Aorta (tissue), 5 donors: ENCODE data around the gene LAMB3. TPM values are rescaled to one million over a fixed set of nuclear protein-coding genes. Genes with fewer than 3 reads are reported as not detected.

Experiments used
- ATAC-seq: fragments of 200-7000 bp; cut with Tn5 transposase; one replicate; pipeline ENCODE4 v1.9.1; 2022; ENCODE audit warnings: moderate library complexity; ENCODE audit not compliant: low FRiP score
- DNase-seq, 2 donors: peaks; one replicate each; pipeline ENCODE4 v3.0.0-alpha.2; 2020
- H3K27ac ChIP-seq, 2 donors: one replicate each; pipeline ENCODE4 v1.5.1; 2013; ENCODE audit warnings: low read length in 2 of 2, mild to moderate bottlenecking in 2 of 2, moderate library complexity in 2 of 2, control low read depth in 1 of 2, inconsistent platforms in 1 of 2, low read depth in 1 of 2
- H3K27me3 ChIP-seq, 2 donors: one replicate each; pipeline ENCODE4 v1.6.1; 2013; ENCODE audit warnings: control low read depth in 1 of 2, low read length in 1 of 2, mild to moderate bottlenecking in 1 of 2, moderate library complexity in 1 of 2; ENCODE audit not compliant: insufficient read depth in 2 of 2, control insufficient read depth in 1 of 2
- H3K36me3 ChIP-seq, 2 donors: one replicate each; pipeline ENCODE4 v1.6.1; 2013; ENCODE audit warnings: control low read depth in 1 of 2, low read length in 1 of 2, mild to moderate bottlenecking in 1 of 2; ENCODE audit not compliant: insufficient read depth in 2 of 2, control insufficient read depth in 1 of 2
- H3K4me1 ChIP-seq, 2 donors: one replicate each; pipeline ENCODE4 v1.6.1; 2013; ENCODE audit warnings: low read length in 2 of 2, control low read depth in 1 of 2, mild to moderate bottlenecking in 1 of 2, moderate library complexity in 1 of 2; ENCODE audit not compliant: insufficient read depth in 2 of 2, control insufficient read depth in 1 of 2
- H3K4me3 ChIP-seq, 2 donors: one replicate each; pipeline ENCODE4 v1.5.1; 2013; ENCODE audit warnings: low read length in 2 of 2, control low read depth in 1 of 2, mild to moderate bottlenecking in 1 of 2
- H3K9me3 ChIP-seq: one replicate; pipeline ENCODE4 v1.6.1; 2013; ENCODE audit warnings: mild to moderate bottlenecking, low read length; ENCODE audit not compliant: control insufficient read depth
- WGBS, 2 donors: extraction: QIAGEN DNeasy Blood & Tissue Kit; methylation state at CpG; one replicate each; pipeline ENCODE4 v1.1.7; 2013; 5-methylcytosine and 5-hydroxymethylcytosine counted together
- intact Hi-C, 2 donors: fragments of 100-400 bp; cut with DNase I; formaldehyde crosslinking; loops; one replicate each; pipeline versions ENCODE4 v1.14.2 to v1.15.0; 2022
- polyA plus RNA-seq, 2 donors: library from polyadenylated mRNA; stranded (reverse); fragments of 200-250 nt; gene quantifications; one replicate each; pipeline ENCODE4 v1.2.3, GENCODE V29; 2013
- total RNA-seq, 2 donors: library from RNA; stranded (reverse); fragmentation: NEBNext Ultra II Directional; extraction: Animal tissue kit (Norgen Biotek cat#: 25700); gene quantifications; one replicate each; pipeline ENCODE4 v1.2.1, GENCODE V29; 2021
- donor health status: healthy with polysubstance abuse.
- donor health status: Bipolar disorder and iron deficiency.
- donor health status: DM: no; HTN: no; CAD: no.
- donor health status: DM: no; HTN: no; CAD: no.
- donor health status: DM: yes; HTN: yes; CAD: no.

The LAMB3 gene
- total and polyA plus RNA-seq, 4 donors: 0.84 to 5.4 (median 4.6) TPM

GRCh38 chr1:209670441-209671082, 18.3 kb upstream of the LAMB3 start:
- Histone ChIP-seq H3K4me1 (no peaks in the 10 kb centered on the region), H3K36me3 (no peaks in the 10 kb centered on the region), H3K27ac (no peak overlapping the region), H3K27me3 (peaks cover 0 to 2% of the 10 kb centered on the region in 2 donors), H3K4me3 (no peak overlapping the region), H3K9me3 (peaks cover 4% of the 10 kb centered on the region)
- intact Hi-C loops: no loop called here
- WGBS, 2 donors: 91 to 92% methylated on average over 1 of the region's 1 CpG
- no peak for ATAC-seq
- DNase-seq: no peak

DNA sequence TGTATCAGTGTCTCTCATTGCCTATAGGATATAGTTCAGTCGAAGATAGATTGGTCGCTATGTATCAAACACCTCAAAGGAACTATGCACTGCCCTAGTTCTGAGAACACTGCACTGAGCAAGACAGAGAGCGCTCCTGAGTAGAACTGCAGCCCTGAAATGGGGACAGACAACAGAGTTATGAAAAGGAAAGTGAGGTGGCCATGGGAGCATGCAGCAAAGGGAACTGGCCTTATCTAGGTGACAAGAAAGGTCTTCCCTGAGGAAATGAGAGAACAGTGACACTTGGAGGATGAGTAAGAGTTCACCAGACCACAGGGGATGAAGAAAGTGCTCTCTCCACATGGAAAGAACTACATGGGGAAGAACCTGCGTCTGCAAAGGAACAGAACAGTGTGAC, 15.5 kb upstream of the LAMB3 start:
- no peaks in the 10 kb centered on the region for H3K36me3 ChIP-seq
- no peak for ATAC-seq
- H3K27me3 ChIP-seq: peaks cover 0 to 2% of the 10 kb centered on the region in 2 donors
- no peak overlapping the region for H3K27ac ChIP-seq
- H3K4me1 ChIP-seq: no peaks in the 10 kb centered on the region
- H3K9me3 ChIP-seq: peaks cover 4% of the 10 kb centered on the region
- DNase-seq: no peak
- no peak overlapping the region for H3K4me3 ChIP-seq
- intact Hi-C loops: no loop called here
- WGBS, 2 donors: 87 to 94% methylated on average over 4 of the region's 4 CpGs

- no peaks in the 10 kb centered on the region for H3K36me3 ChIP-seq
- H3K4me1 ChIP-seq: no peaks in the 10 kb centered on the region
- H3K4me3 ChIP-seq: no peak overlapping the region
- no peak for ATAC-seq
- H3K27ac ChIP-seq: no peak overlapping the region
- intact Hi-C loops: no loop called here
- peaks cover 0 to 2% of the 10 kb centered on the region in 2 donors for H3K27me3 ChIP-seq
- no peak for DNase-seq
- WGBS, 2 donors: 91 to 92% methylated on average over 1 of the region's 1 CpG
- peaks cover 4% of the 10 kb centered on the region for H3K9me3 ChIP-seq
These were observed 14.9 kb upstream of the LAMB3 start for GRCh38 chr1:209667103-209667502.

DNA sequence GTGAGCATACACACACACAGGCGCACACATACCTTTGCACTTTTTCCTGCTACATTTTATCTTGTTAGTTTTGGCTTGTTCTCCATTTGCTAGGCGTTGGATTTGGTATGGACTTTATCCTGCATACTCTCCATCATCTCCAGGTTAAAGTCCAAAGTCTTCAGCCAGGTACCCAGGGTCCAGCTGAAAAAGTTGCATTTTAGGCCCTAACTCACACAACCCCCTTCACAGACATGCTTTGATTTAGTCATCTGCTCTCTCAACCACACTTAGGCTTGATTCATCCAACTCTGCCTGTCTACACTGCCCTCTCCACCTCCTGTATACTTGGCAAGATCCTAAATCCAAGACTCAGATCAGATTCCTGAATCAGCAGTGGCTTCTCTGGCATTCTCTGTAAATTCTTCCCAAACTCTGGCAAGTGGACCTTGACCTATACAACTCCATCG, 10.7 kb upstream of the LAMB3 start:
- no peak overlapping the region for H3K4me3 ChIP-seq
- no peak for ATAC-seq
- no peaks in the 10 kb centered on the region for H3K36me3 ChIP-seq
- H3K27me3 ChIP-seq: no peaks in the 10 kb centered on the region
- WGBS, 2 donors: 80 to 85% methylated on average over 3 of the region's 3 CpGs
- H3K4me1 ChIP-seq: no peaks in the 10 kb centered on the region
- no peak overlapping the region for H3K27ac ChIP-seq
- intact Hi-C loops: no loop called here
- H3K9me3 ChIP-seq: no peaks in the 10 kb centered on the region
- no peak for DNase-seq

- ATAC-seq (no peak), DNase-seq (no peak)
- H3K4me1 ChIP-seq: no peaks in the 10 kb centered on the region
- H3K27ac ChIP-seq: no peak overlapping the region
- no peaks in the 10 kb centered on the region for H3K9me3 ChIP-seq
- intact Hi-C loops: no loop called here
- WGBS, 2 donors: 87 to 92% methylated on average over 1 of the region's 1 CpG
- H3K36me3 ChIP-seq: no peaks in the 10 kb centered on the region
- H3K4me3 ChIP-seq: no peak overlapping the region
- H3K27me3 ChIP-seq: no peaks in the 10 kb centered on the region
These were observed 8.8 kb upstream of the LAMB3 start for GRCh38 chr1:209661071-209661470.

GRCh38 chr1:209659909-209660308, 7.7 kb upstream of the LAMB3 start:
- Histone ChIP-seq H3K4me1 (no peaks in the 10 kb centered on the region), H3K4me3 (no peak overlapping the region), H3K27ac (no peak overlapping the region), H3K9me3 (no peaks in the 10 kb centered on the region), H3K27me3 (no peaks in the 10 kb centered on the region), H3K36me3 (no peaks in the 10 kb centered on the region)
- no peak for DNase-seq
- ATAC-seq: no peak
- intact Hi-C loops: no loop called here
- WGBS, 2 donors: 73 to 75% methylated on average over 5 of the region's 5 CpGs

- DNase-seq: no peak
These were observed 5.7 kb upstream of the LAMB3 start for GRCh38 chr1:209657918-209658317.

GRCh38 chr1:209657140-209657879, 5.1 kb upstream of the LAMB3 start:
- no peaks in the 10 kb centered on the region for H3K4me1 ChIP-seq
- DNase-seq (no peak), ATAC-seq (no peak)
- no peaks in the 10 kb centered on the region for H3K9me3 ChIP-seq
- no peaks in the 10 kb centered on the region for H3K27me3 ChIP-seq
- H3K27ac ChIP-seq: no peak overlapping the region
- no peak overlapping the region for H3K4me3 ChIP-seq
- intact Hi-C loops: no loop called here
- 84 to 90% methylated on average over 9 of the region's 9 CpGs for WGBS, 2 donors
- no peaks in the 10 kb centered on the region for H3K36me3 ChIP-seq

More at GRCh38 chr1:209657918-209658317, 5.7 kb upstream of the LAMB3 start:
- no peaks in the 10 kb centered on the region for H3K9me3 ChIP-seq
- no peaks in the 10 kb centered on the region for H3K4me1 ChIP-seq
- WGBS, 2 donors: 59 to 95% methylated on average over 5 of the region's 5 CpGs
- intact Hi-C loops: no loop called here
- no peaks in the 10 kb centered on the region for H3K36me3 ChIP-seq
- H3K27ac ChIP-seq: no peak overlapping the region
- no peak for ATAC-seq
- no peak overlapping the region for H3K4me3 ChIP-seq
- no peaks in the 10 kb centered on the region for H3K27me3 ChIP-seq
